Astrocyte of the cerebellum (primary cell): ENCODE data around the gene FRMPD4.
"Not testable (repeated sequence)": the region's sequence is repeated elsewhere in the genome, so short reads cannot be mapped to it uniquely, and the experiment has no call there.

Experiments
- DNase-seq: peaks from one replicate; pipeline ENCODE4 v3.0.0-alpha.2; 2011; ENCODE audit warnings: low read depth
- H3K4me3 ChIP-seq: 2 replicates; pipeline ENCODE4 v1.5.1; 2011; ENCODE audit warnings: mild to moderate bottlenecking, low read depth, low read length, moderate library complexity
- CTCF ChIP-seq: IDR thresholded peaks from 2 replicates; pipeline ENCODE4 v1.5.1; 2012; ENCODE audit warnings: low read length, low read depth, moderate library complexity, mild to moderate bottlenecking; ENCODE audit errors: missing control alignments
- in situ Hi-C: cut with HindIII; loops from 2 replicates; pipeline ENCODE4 v1.10.0; 2017; ENCODE audit warnings: low sequenced_read_pairs

FRMPD4 gene

GRCh38 chrX:12153317-12153716, 15.0 kb downstream of the FRMPD4 start:
- TF ChIP-seq CTCF = no peak
- in situ Hi-C loops = no loop called here
- H3K4me3 ChIP-seq = no peak overlapping the region
- DNase-seq = no peak

GRCh38 chrX:12153741-12154140, 15.5 kb downstream of the FRMPD4 start:
- DNase-seq = no peak
- TF ChIP-seq CTCF = no peak
- no peak overlapping the region for H3K4me3 ChIP-seq
- in situ Hi-C loops = no loop called here

GRCh38 chrX:12159799-12160198, 21.5 kb downstream of the FRMPD4 start:
- in situ Hi-C loops = no loop called here
- H3K4me3 ChIP-seq = no peak overlapping the region
- no peak for DNase-seq
- TF ChIP-seq CTCF = no peak

- DNase-seq = no peak
- in situ Hi-C loops = no loop called here
- no peak overlapping the region for H3K4me3 ChIP-seq
- TF ChIP-seq CTCF = no peak
Measured at GRCh38 chrX:12162420-12162819, 24.1 kb downstream of the FRMPD4 start.

- in situ Hi-C loops, H3K4me3 ChIP-seq, DNase-seq: not testable (repeated sequence)
Measured at GRCh38 chrX:12164180-12164579, 25.9 kb downstream of the FRMPD4 start.

DNA sequence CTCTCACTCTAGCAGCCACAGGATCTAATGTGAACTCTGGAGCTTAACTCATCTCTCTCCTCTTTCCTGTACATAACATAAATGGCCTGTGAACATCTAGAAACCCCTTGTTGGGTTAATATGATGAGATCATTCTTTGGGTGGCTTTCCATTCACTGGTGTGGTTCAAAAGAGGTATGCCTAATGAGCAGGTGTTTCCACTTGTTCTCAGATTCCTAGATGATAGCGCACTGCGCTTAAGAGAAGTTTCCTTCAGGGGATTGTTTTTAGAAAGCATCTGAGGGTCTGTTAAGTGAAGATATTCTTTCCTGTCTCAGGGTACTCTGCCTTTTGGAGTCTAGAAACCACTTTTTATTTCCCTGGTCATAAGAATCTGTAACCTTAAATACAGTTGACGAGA, 32.5 kb downstream of the FRMPD4 start:
- DNase-seq = no peak
- no peak overlapping the region for H3K4me3 ChIP-seq
- in situ Hi-C loops = no loop called here
- no peak for TF ChIP-seq CTCF

GRCh38 chrX:12174358-12174757, 36.1 kb downstream of the FRMPD4 start:
- no peak for TF ChIP-seq CTCF
- no peak for DNase-seq
- in situ Hi-C loops = no loop called here
- no peak overlapping the region for H3K4me3 ChIP-seq
